Panc1 (cell line): ENCODE results near the gene FAM219B.
"Not testable (repeated sequence)": the region's sequence is repeated elsewhere in the genome, so short reads cannot be mapped to it uniquely, and the experiment has no call there.

Source experiments
- POLR2AphosphoS5 ChIP-seq: IDR thresholded peaks from 2 replicates; pipeline ENCODE4 v1.6.1; 2012; ENCODE audit warnings: mild to moderate bottlenecking, low read depth, low read length, moderate library complexity
- SIN3A ChIP-seq: IDR thresholded peaks from 2 replicates; pipeline ENCODE4 v1.6.1; 2012; ENCODE audit warnings: low read depth, mild to moderate bottlenecking, low read length, moderate library complexity, borderline replicate concordance; ENCODE audit not compliant: insufficient read depth

GRCh38 chr15:74887537-74888193 is 19.0 kb downstream of the FAM219B start:
- TF ChIP-seq SIN3A, POLR2AphosphoS5: not testable (repeated sequence)
